ENCODE results near the gene CFAP410.

GRCh38 chr21:44356160-44356559 lies 17.0 kb upstream of the CFAP410 start:
- TF ChIP-seq CTCF (IDR thresholded peaks at IDR 0.05; ENCODE audit: low read depth, low read length, poor library complexity, severe bottlenecking) (no peak), EZH2phosphoT487 (IDR thresholded peaks at IDR 0.05; ENCODE audit: borderline replicate concordance, low read length) (no peak)
